NCI-H1930 (cell line): ENCODE results near the gene SIGLEC8.
A peak's percentile ranks its signal among the peaks of the same experiment; 100 is the strongest.
"Not testable (repeated sequence)": the region's sequence is repeated elsewhere in the genome, so short reads cannot be mapped to it uniquely, and the experiment has no call there.

Experiments used
- DNase-seq, 2 experiments: peaks; one replicate each; lab custom pipeline; 2025; lab: John Stamatoyannopoulos, UW

SIGLEC8 gene

DNA sequence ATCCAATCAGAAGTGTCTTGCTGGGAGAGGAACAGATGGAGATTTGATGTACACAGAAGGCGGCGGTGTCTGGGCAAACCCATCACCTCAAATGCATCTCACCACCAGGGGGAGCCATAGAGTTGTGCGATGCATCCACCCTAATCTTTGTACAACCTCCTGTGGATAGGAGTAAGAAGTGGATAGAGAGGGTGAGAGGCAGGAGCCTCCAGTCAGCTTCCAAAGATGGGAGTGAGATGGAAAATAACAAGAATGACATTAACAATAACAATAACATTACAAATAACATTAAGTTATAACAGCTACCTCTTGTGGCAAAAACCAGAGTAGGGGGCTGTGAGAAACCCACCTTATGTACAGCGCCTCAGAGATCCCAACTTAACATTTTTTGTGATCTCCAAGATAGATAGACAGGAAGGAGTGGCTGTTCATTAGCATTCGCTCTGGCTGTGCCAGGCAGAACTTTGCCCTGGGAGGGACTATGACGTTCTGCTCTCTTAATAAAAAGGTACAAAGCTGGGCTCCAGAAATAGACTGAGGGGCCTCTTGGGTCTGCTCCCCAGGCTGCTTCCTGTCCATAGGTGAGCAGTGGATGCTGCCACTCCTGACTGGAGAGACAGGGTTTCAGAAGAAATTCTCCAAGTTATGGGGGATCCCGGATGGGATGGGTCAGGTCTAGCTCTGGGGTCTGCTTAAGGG lies 14.9 kb upstream of the SIGLEC8 start:
- DNase-seq: peak; percentile 41 to 76

DNA sequence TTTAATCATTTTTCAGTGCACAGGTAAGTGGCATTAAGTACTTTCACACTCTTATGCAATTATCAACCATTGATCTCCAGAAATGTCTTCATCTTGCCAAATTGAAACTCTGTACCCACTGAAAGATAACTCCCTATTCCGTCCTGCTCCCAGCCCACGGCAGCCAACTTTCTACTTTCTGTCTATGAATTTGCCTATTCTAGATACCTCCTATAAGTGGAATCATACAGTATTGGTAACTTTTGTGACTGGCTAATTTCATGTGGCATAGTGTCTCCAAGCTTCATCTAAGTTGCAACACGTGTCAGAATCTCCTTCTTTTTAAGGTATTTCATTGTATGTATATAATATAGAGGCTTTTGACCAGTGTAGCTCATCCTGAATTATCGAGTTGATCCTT lies 14.4 kb upstream of the SIGLEC8 start:
- DNase-seq: no peak

DNA sequence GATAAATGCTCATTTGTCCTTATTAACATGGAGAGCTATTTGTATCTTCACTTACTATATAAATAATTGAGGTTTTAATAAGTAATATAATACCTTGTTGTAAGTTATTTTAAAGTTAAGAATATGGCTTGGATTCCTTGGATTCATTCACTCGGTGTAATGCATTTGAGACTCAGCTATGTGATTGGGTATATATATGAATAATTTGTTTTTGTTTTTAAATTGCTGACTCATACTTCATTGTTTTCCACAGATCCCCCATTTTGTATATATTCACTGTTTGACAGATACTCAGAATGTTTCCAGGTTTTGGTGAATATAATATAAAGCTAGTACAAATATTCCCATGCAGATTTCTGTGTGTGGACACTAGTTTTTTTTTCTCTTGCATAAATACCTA lies 13.3 kb upstream of the SIGLEC8 start:
- no peak for DNase-seq

DNA sequence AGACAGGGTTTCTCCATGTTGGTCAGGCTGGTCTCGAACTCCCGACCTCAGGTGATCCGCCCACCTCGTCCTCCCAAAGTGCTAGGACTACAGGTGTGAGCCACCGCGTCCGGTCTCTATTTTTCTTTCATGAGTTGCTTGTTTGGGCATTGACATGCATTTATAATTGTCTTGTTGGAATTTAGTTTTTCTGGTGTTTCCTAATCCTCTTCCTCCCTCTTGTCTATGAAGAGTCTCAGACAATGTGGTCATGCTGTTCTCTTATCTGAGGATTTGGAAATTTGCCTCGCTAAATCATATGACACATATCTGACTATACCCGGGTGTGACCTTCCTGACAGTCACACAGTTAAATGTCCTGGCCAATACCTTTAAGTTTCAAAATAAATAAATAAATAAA lies 12.7 kb upstream of the SIGLEC8 start:
- DNase-seq: no peak

DNA sequence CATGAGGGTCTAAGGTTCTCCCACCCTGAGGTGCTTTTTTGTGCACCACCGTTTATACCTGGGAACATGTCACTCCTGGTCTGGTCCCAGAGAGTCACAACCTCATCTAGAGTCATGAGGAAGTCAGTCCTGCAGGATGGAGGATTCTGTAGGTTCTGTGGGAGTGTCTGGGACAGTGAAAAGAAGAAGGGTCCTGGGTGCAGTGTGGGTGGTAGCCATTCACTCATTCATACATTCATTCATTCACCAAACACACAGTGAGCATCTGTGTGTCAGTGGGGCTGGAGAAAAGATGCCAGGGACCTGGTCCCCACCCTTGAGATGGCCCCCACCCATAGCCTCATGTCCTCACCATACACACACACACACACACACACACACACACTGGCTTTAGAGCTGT lies 11.4 kb upstream of the SIGLEC8 start:
- DNase-seq: no peak

DNA sequence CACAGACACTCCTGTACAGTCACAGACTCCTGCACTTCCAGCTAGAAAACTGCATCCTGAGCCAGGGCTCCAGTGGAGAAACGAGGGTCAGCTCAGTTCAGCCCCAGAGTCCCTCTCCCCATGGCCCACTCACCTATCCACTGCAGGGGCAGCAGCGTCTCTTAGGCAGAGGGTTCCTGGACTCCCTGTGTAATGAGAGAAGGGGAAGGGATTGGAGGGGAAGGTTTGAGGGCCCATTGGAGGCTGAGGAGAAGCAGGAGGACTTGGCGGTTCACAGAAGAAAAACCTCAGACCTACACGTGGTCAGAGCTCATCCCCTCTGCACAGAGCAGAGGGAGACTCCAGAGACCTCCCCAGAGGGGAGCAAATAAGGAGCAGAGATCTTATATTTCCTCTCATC lies 10.9 kb upstream of the SIGLEC8 start:
- no peak for DNase-seq

DNA sequence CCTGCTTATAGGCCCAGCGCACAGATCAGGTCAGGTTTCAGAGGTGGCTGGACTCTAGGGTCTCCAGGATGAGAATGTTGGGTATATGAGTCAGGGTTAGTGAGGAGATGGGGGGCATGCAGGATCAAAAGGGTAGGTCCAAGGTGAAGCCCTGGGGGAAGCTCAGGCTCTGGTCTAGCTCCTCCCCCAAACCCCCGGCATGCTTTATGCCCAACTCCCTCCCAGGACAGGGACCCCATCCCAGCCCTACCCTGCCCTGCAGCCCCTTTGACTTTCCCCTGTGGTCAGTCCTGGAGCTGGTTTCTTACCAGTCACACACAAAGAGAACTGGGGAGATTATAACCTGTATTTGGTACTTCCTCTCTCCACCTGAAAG lies 10.3 kb upstream of the SIGLEC8 start:
- no peak for DNase-seq

DNA sequence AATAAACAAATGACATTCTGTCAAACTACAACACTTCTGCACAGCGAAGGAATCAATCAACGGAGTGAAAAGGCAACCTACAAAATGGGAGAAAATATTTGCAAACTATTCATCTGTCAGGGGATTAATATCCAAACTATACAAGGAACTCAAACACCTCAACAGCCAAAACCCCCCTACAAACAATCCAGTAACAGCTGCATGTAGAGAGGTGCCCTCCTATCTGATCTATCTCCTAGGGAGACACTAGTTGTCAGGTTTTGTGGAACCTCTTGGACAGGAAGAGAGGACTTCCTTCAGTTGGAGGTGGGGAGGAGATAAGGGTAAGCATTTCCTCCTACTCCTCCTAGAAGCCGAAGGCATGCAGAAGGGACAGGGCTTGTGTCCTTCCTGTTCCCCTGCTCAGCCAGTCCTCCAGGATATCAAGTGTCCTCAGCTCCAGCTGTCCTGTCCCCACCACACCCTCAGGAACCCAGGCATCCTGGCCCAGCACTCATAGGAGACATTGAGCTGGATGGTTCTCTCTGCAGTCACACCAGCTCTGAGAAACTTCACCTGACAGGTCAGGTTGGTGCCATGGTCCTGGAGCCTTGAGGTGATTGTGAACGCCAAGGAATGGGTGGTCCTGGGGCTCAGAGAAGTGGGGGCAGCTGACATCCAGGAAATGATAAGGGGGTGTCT lies 9.8 kb upstream of the SIGLEC8 start:
- no peak for DNase-seq

DNA sequence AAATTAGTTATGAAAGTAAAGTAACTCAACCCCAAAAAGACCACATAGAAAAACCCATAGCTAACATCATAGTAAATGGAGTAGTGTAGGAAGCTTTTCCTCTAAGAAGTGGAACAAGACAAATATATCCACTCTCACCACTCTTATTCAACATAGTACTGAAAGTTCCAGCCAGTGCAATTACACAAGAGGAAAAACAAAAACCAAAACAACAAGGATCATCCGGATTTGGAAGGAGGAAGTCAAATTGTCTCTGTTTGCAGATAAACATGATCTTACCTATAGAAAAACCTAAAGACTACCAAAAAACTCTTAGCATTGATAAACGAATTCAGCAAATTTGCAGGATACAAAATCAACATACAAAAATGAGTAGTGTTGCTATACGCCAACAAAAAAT lies 8.5 kb upstream of the SIGLEC8 start:
- DNase-seq: no peak

DNA sequence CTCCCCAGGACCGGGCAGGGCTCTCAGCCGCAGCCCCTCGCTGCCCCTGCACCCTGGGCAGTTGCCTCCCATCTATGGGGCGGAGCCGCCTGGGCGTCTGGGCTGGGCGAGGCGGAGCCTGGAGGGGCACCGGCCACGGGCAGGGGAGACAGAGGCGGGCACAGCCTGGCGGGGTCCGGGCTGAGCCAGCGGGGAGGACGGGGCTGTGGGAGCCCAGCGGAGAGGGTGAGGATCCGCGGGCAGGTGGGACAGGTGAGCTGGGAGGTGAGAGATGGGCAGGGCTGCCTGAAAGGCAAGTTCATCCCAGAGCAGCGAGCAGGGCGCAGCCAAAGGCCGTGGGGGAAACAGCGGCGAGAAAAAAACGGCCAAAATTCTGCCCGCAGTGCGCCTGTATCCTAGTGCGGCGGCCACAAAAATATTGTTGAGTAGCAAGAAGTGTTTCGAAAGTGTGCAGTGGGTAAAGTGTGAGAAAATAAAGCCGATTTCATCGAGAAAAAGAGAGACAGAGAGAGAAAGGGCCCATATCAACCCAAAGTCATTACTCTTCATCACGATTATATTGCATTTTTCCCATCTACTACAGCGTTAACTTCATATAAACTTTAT lies 5.8 kb upstream of the SIGLEC8 start:
- not testable (repeated sequence) for DNase-seq

DNA sequence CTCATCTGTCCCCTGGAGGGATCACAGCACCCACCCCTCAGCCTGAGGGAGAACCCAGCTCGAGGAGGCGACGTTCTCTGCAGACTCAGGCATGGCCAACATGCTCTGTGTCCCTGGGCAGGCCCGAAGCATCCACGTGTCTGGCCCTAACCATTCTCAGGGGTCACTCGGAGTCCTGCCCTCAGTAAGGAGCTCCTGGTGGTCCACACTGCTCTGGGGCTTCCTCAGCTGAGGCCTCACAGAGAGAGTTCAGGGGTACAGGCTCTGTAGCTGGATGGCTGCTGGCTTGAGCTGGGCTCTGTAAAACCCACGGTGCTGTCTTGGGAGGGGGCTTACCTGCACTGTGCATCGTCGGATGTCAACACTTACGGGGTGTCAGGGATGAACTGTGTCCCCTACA lies 4.4 kb upstream of the SIGLEC8 start:
- DNase-seq: no peak

DNA sequence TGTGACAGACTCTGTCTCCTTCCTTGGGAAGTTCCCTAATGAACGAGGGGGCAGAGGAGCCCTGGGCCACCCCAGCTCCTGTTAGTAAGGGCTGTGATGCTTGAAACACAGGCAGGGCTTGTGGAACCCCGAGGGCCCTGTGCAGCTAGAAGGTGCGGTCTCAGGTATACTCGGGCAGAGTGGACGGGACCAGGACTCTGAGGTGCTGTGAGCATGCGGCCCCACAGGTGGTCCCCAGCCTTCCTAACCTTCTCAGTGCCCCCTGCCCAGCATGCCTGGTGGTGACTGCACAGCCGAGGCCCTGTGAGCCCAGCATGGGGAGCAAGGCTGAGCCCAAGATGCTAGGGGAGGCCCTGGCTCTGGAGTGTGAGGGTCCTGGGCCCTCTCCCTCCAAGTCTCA lies 4.0 kb upstream of the SIGLEC8 start:
- no peak for DNase-seq

DNA sequence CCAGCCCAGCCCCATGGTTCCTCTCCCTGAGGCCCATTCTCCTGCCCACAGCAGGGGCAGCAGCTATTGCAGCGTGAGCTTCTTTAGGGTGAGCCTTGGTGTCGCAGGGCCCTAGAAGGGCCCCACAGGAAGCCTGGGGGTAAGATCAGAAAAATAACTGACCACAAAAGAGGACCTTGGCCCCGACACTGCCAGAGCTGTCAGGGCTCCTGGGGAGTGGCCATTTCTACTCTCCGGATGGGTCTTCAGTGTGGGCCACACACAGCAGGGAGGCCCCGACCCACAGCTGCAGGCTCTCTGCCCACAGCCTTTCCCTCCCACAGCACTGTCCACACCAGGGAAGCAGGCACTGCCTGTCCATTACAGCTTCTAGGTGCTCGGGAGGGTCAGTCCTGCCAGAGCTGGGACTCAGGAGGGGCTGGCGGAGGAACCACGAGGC lies 3.5 kb upstream of the SIGLEC8 start:
- DNase-seq: no peak

DNA sequence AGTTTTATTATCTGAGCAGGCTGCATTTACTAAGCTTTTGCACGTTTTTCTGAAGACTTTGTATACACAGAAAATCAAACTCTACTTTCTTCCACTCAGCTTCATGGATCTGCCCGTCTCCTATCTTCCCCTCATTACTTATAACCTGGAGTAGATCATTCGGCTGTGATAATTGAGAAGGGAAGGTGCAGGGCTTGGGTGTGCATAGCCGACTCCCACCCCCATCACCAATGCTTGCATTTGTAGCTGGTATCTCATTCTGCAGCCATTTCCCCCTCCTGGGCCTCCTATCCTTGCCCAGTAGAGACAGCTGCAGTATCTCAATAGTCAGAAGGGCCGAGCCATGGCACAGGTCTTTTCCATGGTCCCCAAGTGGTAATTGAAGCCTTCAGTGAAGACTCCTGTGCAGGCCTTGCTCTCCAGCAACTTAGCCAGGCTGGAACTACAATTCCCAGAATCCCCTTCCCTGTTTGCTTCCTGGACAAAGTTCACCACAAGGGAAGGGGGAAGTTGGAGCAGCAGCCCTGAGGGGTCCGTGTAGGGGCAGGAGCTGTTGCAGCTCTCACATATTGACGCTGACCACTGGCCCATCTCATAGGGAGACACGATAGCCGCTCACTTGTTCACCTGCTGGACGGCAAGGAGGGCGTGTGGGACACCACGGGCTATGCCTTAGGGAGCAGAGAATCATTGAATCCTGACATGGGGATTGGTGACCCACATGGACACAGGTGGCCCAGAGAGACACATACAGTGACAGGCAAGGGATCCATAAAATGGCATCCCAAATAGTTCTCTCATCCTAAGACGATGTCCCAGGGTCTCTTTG lies 2.1 kb upstream of the SIGLEC8 start:
- peak; percentile 17 to 58 for DNase-seq

DNA sequence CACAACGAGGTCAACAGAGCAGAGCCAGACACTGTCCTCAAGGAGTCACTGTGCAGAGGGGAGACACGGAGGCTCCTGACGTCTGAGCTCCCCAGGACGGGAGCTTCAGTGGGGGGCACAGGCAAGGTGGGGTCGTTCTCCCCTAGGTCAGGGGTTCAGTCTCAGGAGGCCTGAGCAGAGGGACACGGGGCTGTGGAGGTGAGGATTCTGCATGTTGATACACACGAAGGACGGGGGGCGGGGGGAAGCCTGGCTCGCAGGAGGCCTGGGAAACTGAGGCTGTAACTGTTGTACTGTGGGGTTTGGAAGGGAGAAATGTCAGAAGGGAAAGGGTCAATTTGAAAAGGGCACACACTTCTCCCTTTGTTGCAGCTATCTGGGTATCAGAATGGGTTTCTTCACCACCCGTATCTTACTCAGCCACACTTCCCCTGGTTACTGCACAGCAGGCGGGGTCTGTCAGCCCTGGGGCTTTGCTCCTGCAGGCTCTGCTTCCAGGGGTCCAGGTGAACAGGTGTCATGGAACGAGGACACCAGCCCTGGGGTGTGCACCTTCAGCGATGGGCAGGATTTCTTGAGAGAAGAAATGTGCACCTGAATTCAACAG lies 748 bp upstream of the SIGLEC8 start:
- DNase-seq: no peak

DNA sequence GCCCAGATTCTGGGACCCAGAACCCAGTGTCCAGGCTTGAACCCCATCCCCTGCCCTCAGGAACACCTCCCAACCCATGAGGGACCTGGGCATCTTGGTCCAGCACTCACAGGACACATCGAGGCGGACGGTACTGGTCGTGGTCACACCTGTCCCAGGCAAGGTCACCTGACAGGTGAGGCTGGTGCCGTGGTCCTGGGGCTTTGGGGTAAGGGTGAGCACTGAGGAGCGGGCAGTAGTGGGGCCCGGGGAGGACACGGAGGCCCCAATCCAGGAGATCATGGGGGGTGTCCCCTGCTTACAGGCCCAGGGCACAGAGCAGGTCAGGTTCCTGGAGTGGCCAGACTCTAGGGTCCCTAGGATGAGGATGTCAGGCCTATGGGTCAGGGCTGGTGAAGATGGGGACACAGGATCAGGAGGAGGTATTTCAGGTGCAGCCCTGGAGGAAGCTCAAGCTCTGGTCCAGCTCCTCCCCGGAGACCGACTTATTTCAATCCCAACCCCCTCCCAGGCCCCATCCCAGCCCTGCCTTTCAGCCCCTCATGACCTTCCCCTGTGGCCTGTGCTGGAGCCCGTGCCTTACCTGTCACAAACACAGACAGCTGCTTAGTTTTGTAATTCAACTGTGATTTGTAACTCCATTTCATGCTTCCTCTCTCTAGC lies 772 bp downstream of the SIGLEC8 start:
- DNase-seq: no peak

DNA sequence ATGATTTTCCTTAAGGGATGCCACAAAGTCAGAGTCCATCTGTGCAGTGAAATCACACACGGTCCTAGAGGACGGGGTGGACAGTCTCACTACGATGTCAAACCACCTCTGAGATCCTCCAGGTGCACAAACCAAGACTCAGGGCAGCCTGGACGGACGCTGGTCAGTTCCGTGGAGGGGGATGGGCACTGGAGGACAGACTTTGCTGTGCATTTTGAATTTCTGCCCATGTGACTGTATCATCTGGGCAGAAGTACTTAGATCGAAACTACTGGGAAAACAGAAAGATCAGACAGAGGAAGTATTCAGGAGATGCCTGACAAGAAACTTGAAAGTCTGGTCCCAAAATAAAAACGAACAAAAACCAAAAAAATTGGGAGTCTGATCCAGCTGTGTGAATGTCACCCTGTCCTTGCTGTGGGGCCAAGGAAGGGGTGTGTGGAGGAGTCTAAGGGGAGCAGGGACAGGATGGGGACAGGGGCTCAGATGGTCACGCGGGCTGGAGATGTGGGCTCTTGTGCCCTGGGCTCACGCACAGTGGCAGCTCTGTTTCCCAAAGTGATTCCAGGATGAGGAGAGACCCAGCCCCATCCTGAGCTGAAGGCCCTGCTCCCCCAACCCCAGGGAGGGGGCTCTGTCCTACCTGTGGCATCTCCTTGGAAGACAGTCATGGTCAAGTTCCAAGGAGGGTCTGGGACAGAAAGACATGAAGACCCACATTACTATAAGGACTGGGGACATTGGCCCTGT lies 1.5 kb downstream of the SIGLEC8 start:
- DNase-seq: no peak

DNA sequence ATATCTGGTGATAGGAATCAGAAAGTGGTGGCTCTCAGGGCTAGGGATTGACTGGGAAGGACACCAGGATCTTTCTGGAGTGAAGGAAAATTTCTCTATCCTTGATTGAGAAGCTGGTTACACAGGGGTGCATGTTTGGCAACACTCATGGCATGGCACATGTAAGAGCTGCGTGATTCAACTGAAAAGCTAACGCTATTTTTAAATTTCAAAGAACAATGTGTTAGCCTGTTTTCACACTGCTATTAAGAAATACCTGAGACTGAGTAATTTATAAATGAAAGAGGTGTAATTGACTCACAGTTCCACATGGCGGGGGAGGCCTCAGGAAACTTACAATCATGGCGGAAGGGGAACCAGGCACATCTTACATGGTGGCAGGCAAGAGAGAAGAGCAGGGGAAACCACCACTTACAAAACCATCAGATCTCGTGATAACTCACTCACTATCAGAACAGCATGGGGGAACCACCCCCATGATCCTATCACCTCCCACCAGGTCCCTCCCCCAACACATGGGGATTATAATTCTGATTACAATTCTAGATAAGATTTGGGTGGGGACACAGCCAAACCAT lies 7.4 kb downstream of the SIGLEC8 start:
- no peak for DNase-seq

DNA sequence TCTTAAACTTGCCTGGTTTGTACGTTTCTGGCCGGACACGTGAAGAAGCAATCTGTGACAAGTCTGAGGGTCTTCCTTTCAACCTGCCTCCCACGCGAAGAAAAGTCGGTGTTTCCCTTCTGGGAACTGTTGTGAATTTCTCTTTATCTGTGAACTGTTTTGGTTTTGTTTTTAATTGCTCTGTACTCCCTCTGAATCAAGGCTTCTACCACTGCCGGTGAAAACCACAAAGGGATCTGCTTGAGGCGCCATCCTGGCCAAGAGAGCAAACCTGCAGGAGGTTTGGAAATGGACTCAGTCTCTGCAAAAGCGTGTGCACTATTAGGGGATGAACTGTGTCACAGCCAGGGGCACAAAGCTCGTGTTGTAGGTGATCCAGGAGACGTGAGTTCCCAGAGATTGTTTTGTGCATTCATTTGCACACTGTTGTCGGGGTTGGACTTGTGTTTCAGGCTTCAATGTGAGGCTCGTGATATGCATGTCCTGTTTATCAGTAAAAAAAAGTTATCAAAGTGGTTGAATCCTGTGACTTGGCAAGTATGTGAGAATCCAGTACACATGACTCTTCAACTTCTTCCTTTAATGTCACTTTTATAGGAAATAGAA lies 9.7 kb downstream of the SIGLEC8 start:
- no peak for DNase-seq

DNA sequence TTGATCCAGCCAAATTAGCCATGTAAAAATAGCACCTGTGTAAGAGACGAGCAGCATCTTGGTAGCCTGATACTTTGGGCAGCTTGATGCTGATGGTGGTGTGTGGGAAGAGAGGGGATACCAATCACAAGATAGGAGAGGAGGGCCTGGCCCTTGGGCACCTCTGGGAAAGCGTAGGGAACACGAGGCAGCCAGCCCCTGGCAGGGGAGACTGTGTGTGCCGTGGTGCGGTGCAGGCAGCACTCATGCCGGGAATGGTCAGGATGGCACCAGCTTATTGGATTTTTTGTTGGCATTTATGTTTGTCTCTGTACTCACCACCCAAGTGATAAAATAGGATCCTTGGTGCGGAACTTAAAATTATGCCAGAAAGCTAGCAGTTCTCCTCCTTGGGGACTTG lies 10.2 kb downstream of the SIGLEC8 start:
- DNase-seq: no peak
